HepG2 (cell line): ENCODE results near the gene STIMATE. TPM values are rescaled to one million over a fixed set of nuclear protein-coding genes. Genes with fewer than 3 reads are reported as not detected.
A peak's percentile ranks its signal among the peaks of the same experiment; 100 is the strongest.

Experiments
- ADNP ChIP-seq: sonication (generic); formaldehyde crosslinking; IDR thresholded peaks from 2 replicates; pipeline ENCODE4 v1.4.0; 2020; ENCODE audit warnings: missing genetic modification reagents
- CBFB ChIP-seq: sonication (generic); formaldehyde crosslinking; IDR thresholded peaks from 2 replicates; pipeline ENCODE4 v1.4.0; 2020; ENCODE audit warnings: missing genetic modification reagents
- DRAP1 ChIP-seq: IDR thresholded peaks from 2 replicates; pipeline ENCODE4 v1.6.1; 2016; ENCODE audit warnings: missing genetic modification reagents, missing compliant biosample characterization
- ELF3 ChIP-seq: IDR thresholded peaks from 2 replicates; pipeline ENCODE4 v1.6.1; 2016; ENCODE audit warnings: missing genetic modification reagents, missing compliant biosample characterization
- HMGXB3 ChIP-seq: sonication (generic); formaldehyde crosslinking; IDR thresholded peaks from 2 replicates; pipeline ENCODE4 v1.4.0; 2020; ENCODE audit warnings: missing genetic modification reagents, borderline replicate concordance
- IRX3 ChIP-seq: sonication (generic); formaldehyde crosslinking; IDR thresholded peaks from 2 replicates; pipeline ENCODE4 v1.8.1; 2023; ENCODE audit warnings: mild to moderate bottlenecking, low read depth, missing genetic modification reagents, borderline replicate concordance
- KAT7 ChIP-seq: IDR thresholded peaks from 2 replicates; pipeline ENCODE4 v1.6.1; 2018; ENCODE audit warnings: borderline replicate concordance, missing compliant biosample characterization
- KDM5A ChIP-seq: fragments of 200-600 bp; sonication (generic); IDR thresholded peaks from 2 replicates; pipeline ENCODE4 v1.7.0; 2018; ENCODE audit warnings: antibody characterized with exemption, mild to moderate bottlenecking, low read length, borderline replicate concordance
- KLF6 ChIP-seq: IDR thresholded peaks from 2 replicates; pipeline ENCODE4 v1.8.0; 2016; ENCODE audit warnings: missing biosample characterization, missing genetic modification reagents
- LBX2 ChIP-seq: sonication (generic); formaldehyde crosslinking; IDR thresholded peaks from 2 replicates; pipeline ENCODE4 v1.5.0; 2020; ENCODE audit warnings: missing genetic modification reagents, mild to moderate bottlenecking, borderline replicate concordance
- MAX ChIP-seq: IDR thresholded peaks from 2 replicates; pipeline ENCODE4 v1.6.1; 2012; ENCODE audit warnings: inconsistent platforms
- RAD21 ChIP-seq: fragments of 450-650 bp; formaldehyde crosslinking; IDR thresholded peaks from 2 replicates; pipeline ENCODE4 v1.5.0; 2020; ENCODE audit warnings: mild to moderate bottlenecking
- SP1 ChIP-seq, 2 experiments: fragments of 450-650 bp in 1 of 2; sonication (generic) in 1 of 2; formaldehyde crosslinking in 1 of 2; IDR thresholded peaks; 2 replicates each; pipeline versions ENCODE4 v1.4.0 to v1.6.1; 2016 to 2020; ENCODE audit warnings: missing genetic modification reagents in 1 of 2
- SP140L ChIP-seq: sonication (generic); formaldehyde crosslinking; IDR thresholded peaks from 2 replicates; pipeline ENCODE4 v1.4.0; 2020; ENCODE audit warnings: missing genetic modification reagents, borderline replicate concordance
- TFDP2 ChIP-seq: sonication (generic); formaldehyde crosslinking; IDR thresholded peaks from 2 replicates; pipeline ENCODE4 v1.4.0; 2020; ENCODE audit warnings: missing genetic modification reagents
- ZBTB49 ChIP-seq: sonication (generic); formaldehyde crosslinking; IDR thresholded peaks from 2 replicates; pipeline ENCODE4 v1.4.0; 2020; ENCODE audit warnings: missing genetic modification reagents, borderline replicate concordance
- ZC3H13 ChIP-seq: sonication (generic); formaldehyde crosslinking; IDR thresholded peaks from 2 replicates; pipeline ENCODE4 v1.8.1; 2023; ENCODE audit warnings: mild to moderate bottlenecking, missing genetic modification reagents, moderate library complexity
- ZNF282 ChIP-seq: fragments of 450-650 bp; IDR thresholded peaks from 2 replicates; pipeline ENCODE4 v1.6.1; 2018; ENCODE audit not compliant: partially characterized antibody
- ZNF577 ChIP-seq: sonication (generic); formaldehyde crosslinking; IDR thresholded peaks from 2 replicates; pipeline ENCODE4 v1.4.0; 2020; ENCODE audit warnings: mild to moderate bottlenecking, low read depth, missing genetic modification reagents, borderline replicate concordance
- ZNF746 ChIP-seq: sonication (generic); formaldehyde crosslinking; IDR thresholded peaks from 2 replicates; pipeline ENCODE4 v1.8.0; 2022; ENCODE audit warnings: mild to moderate bottlenecking, missing genetic modification reagents
- polyA plus RNA-seq, 8 experiments: library from polyadenylated mRNA; depleted of rRNA in 3 of 8; stranded (reverse) in 7 of 8; unstranded in 1 of 8; fragments of >200 nt; fragmentation: Illumina TruSeq in 4 of 8; extraction: Trizol in 4 of 8; gene quantifications; 2 replicates each; pipeline versions ENCODE4 v1.2.1 to v1.2.3, GENCODE V29; 2011 to 2016; ENCODE audit warnings: low read depth in 4 of 8, missing spikeins in 1 of 8, mixed read lengths in 1 of 8; ENCODE audit not compliant: insufficient read depth in 1 of 8
- total RNA-seq, 5 experiments: library from RNA; depleted of rRNA; stranded (reverse); fragments of >200 nt; fragmentation: Illumina TruSeq; extraction: Trizol; gene quantifications; 2 replicates each; pipeline ENCODE4 v1.2.3, GENCODE V29; 2016; ENCODE audit warnings: low read depth in 1 of 5

STIMATE gene
- total and polyA plus RNA-seq, 2 of the 13 experiments (the other 11 are each of a cell fraction or from before 2014, with no cell fraction given), result 5.7 to 11.7 TPM

- peak; percentile 62; the same call in 1 of the 2 replicates for TF ChIP-seq ELF3
- no peak for TF ChIP-seq LBX2 (CRISPR knock-in tag)
- no peak for TF ChIP-seq ZBTB49 (CRISPR knock-in tag)
- TF ChIP-seq KLF6 (CRISPR knock-in tag), result no peak; the same call in 1 of the 2 replicates
- TF ChIP-seq IRX3 (CRISPR knock-in tag), result no peak
- TF ChIP-seq DRAP1 (CRISPR knock-in tag), result no peak
- TF ChIP-seq CBFB, result 0 out of 2 replicates have a peak, but pooled peaks have one; percentile 47
- no peak for TF ChIP-seq ZNF746 (CRISPR knock-in tag)
- TF ChIP-seq RAD21 (CRISPR knock-in tag), result no peak
- TF ChIP-seq ZNF282, result no peak
- peak; percentile 9; the same call in 1 of the 2 replicates for TF ChIP-seq ZC3H13
- no peak for TF ChIP-seq HMGXB3
- no peak for TF ChIP-seq SP1 (IDR thresholded peaks at IDR 0.05)
- no peak for TF ChIP-seq SP1 (CRISPR knock-in tag; IDR thresholded peaks at IDR 0.05)
- TF ChIP-seq KDM5A, result 0 out of 2 replicates have a peak, but pooled peaks have one; percentile 16
- TF ChIP-seq TFDP2, result 0 out of 2 replicates have a peak, but pooled peaks have one; percentile 5
- no peak; the same call in 1 of the 2 replicates for TF ChIP-seq MAX
- no peak for TF ChIP-seq ADNP (CRISPR knock-in tag)
- no peak for TF ChIP-seq SP140L (CRISPR knock-in tag)
- TF ChIP-seq KAT7 (CRISPR knock-in tag), result no peak
- no peak for TF ChIP-seq ZNF577 (CRISPR knock-in tag)
Measured at GRCh38 chr3:52793702-52794611, 103.4 kb downstream of the STIMATE start (continued).
